ENCODE results near the gene MYLIP.

Gene MYLIP

GRCh38 chr6:16190214-16190613, 61.3 kb downstream of the MYLIP start (continued):
- TF ChIP-seq ZNF792 (tag by site-specific recombination; IDR thresholded peaks at IDR 0.05) = no peak
- TF ChIP-seq, protein P1, sequence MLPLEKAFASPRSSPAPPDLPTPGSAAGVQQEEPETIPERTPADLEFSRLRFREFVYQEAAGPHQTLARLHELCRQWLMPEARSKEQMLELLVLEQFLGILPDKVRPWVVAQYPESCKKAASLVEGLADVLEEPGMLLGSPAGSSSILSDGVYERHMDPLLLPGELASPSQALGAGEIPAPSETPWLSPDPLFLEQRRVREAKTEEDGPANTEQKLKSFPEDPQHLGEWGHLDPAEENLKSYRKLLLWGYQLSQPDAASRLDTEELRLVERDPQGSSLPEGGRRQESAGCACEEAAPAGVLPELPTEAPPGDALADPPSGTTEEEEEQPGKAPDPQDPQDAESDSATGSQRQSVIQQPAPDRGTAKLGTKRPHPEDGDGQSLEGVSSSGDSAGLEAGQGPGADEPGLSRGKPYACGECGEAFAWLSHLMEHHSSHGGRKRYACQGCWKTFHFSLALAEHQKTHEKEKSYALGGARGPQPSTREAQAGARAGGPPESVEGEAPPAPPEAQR (tag by site-specific recombination; IDR thresholded peaks at IDR 0.05) = no peak
- no peak for TF ChIP-seq ZNF37A (tag by site-specific recombination; IDR thresholded peaks at IDR 0.05)
- no peak for TF ChIP-seq ZNF184 (tag by site-specific recombination; IDR thresholded peaks at IDR 0.05)

GRCh38 chr6:16196260-16196983, 67.5 kb downstream of the MYLIP start:
- Histone ChIP-seq H3K9me3 (ENCODE audit: control insufficient read depth, insufficient read depth, low read depth, low read length) (no peaks in the 10 kb centered on the region), H3K36me3 (ENCODE audit: control insufficient read depth in 2 of 2, insufficient read depth in 1 of 2, low read length in 2 of 2) (no peaks in the 10 kb centered on the region), H3K27ac (ENCODE audit: extremely low read depth, low read depth, low read length) (no peak overlapping the region), H3K4me3 (ENCODE audit: low read depth, low read length) (no peak overlapping the region), H3K4me1 (ENCODE audit: control insufficient read depth, insufficient read depth, low read length) (peaks cover 10% of the 10 kb centered on the region)
- ChIA-PET CTCF (interaction anchor here (0.7 to 1.6 kb wide), 3 partner anchors 9 to 14 kb away, joined by 4 to 9 read pairs (median 7); no protein-coding TSS in a partner anchor), POLR2A (interaction anchor here (0.6 kb wide), 1 partner anchor 68 kb away, joined by 3 read pairs; the partner anchor contains the start of gene MYLIP)
- no peak for TF ChIP-seq ZNF777 (tag by site-specific recombination; IDR thresholded peaks at IDR 0.05; ENCODE audit: borderline replicate concordance)

DNA sequence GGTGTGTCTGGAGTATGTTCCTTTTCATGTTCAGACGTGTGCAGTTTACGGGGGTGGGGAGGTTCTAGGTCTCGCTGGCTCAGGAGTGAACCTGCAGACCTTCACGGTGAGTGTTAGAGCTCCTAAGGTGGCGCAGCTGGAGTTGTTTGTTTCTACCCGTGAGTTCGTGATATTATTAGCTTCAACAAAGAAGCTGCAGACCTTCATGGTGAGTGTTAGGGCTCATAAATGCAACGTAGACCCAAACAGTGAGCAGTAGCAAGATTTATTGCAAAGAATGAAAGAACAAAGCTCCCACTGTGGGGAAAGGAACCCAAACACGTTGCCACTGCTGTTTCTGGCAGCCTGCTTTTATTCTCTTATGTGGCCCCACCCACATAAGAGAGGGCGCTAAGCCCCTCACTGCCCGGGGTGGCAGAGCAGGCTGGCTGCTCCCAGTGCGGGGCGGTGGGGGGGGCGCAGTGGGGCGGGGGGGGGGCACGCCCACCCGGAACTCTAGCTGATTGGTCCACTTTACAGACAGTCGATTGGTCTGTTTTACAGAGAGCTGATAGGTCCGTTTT, 68.2 kb downstream of the MYLIP start:
- Histone ChIP-seq H3K4me1 (ENCODE audit: control insufficient read depth, insufficient read depth, low read length) (peaks cover 10% of the 10 kb centered on the region), H3K9me3 (ENCODE audit: control insufficient read depth, insufficient read depth, low read depth, low read length) (no peaks in the 10 kb centered on the region), H3K36me3 (ENCODE audit: control insufficient read depth in 2 of 2, insufficient read depth in 1 of 2, low read length in 2 of 2) (no peaks in the 10 kb centered on the region), H3K27ac (ENCODE audit: extremely low read depth, low read depth, low read length) (no peak overlapping the region), H3K4me3 (ENCODE audit: low read depth, low read length) (no peak overlapping the region)
- ChIA-PET POLR2A (no interaction called here), CTCF (interaction anchor here (0.7 to 1.4 kb wide), 3 partner anchors 8 to 14 kb away, joined by 4 to 9 read pairs (median 4); no protein-coding TSS in a partner anchor)
- TF ChIP-seq, protein P2, sequence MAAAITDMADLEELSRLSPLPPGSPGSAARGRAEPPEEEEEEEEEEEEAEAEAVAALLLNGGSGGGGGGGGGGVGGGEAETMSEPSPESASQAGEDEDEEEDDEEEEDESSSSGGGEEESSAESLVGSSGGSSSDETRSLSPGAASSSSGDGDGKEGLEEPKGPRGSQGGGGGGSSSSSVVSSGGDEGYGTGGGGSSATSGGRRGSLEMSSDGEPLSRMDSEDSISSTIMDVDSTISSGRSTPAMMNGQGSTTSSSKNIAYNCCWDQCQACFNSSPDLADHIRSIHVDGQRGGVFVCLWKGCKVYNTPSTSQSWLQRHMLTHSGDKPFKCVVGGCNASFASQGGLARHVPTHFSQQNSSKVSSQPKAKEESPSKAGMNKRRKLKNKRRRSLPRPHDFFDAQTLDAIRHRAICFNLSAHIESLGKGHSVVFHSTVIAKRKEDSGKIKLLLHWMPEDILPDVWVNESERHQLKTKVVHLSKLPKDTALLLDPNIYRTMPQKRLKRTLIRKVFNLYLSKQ (tag by site-specific recombination; IDR thresholded peaks at IDR 0.05; ENCODE audit: borderline replicate concordance) = no peak
- TF ChIP-seq MYNN (tag by site-specific recombination; IDR thresholded peaks at IDR 0.05; ENCODE audit: borderline replicate concordance) = no peak
- no peak for TF ChIP-seq ZNF629 (tag by site-specific recombination; IDR thresholded peaks at IDR 0.05)
- TF ChIP-seq ZNF529 (tag by site-specific recombination; IDR thresholded peaks at IDR 0.05; ENCODE audit: insufficient replicate concordance) = no peak
- peak; percentile 67 for TF ChIP-seq ZIC2 (tag by site-specific recombination; IDR thresholded peaks at IDR 0.05)
- no peak for TF ChIP-seq TRIM28 (IDR thresholded peaks at IDR 0.05; ENCODE audit: borderline replicate concordance, low read length)
- no peak for TF ChIP-seq KLF7 (tag by site-specific recombination; IDR thresholded peaks at IDR 0.05; ENCODE audit: borderline replicate concordance)
